GM12874 (cell line): ENCODE data around the gene STAG1.

Experiments used
- CTCF ChIP-seq: IDR thresholded peaks from 2 replicates; pipeline ENCODE4 v1.5.1; 2011; ENCODE audit warnings: low read depth, mild to moderate bottlenecking, control low read depth, low read length, moderate library complexity; ENCODE audit not compliant: insufficient read depth

STAG1 gene

GRCh38 chr3:136751316-136752171, 634 bp downstream of the STAG1 start:
- TF ChIP-seq CTCF, result no peak

DNA sequence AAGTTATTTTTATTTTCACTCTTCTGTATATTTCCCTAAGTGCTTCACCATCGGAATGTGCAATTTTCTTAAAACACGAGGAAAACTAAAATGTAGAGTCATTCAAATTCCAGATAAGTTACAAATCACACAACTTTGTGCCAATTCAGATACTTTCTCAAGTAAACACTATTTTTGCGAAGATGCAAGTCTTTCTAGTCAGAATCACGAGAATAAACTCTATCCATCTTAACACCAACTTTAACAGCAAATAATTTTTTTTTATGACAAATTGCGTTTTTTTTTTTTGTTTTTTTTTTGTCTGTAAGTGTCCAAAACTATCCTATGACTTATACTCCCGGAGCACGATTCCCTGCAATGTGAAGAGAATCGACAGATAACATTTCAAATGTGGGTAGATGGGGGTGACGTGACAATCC, 1.3 kb downstream of the STAG1 start:
- TF ChIP-seq CTCF, result no peak

DNA sequence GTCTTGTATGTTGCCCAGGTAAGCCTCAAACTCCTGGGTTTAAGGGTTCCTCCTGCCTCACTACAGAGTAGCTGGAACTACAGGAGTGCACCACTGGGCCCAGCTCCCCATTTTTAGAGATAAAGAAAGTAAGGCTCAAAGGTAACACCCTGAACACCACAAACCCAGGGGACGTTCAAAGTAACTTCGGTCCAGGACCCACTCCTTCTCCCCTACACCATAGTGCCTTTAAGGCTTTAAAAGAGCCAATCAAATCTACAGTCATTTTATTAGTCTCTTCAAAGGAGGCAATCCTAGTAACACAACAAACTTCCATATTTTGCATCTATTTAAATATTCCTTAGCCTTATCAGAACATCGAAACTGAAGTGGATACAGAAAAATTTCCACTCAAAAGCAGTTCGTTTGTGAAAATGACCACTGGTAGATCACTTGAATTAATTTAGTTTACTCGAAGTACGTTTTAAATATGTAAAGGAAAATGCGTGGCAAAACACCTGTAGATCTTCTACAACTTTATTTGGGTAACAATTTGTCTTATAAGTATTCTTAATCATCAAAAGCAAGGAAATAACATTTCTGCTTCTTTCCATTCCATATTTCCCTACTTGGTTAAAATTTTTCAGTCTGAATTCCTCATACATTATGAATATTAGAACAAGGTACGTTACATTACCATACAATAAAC, 1.8 kb downstream of the STAG1 start:
- TF ChIP-seq CTCF, result no peak

DNA sequence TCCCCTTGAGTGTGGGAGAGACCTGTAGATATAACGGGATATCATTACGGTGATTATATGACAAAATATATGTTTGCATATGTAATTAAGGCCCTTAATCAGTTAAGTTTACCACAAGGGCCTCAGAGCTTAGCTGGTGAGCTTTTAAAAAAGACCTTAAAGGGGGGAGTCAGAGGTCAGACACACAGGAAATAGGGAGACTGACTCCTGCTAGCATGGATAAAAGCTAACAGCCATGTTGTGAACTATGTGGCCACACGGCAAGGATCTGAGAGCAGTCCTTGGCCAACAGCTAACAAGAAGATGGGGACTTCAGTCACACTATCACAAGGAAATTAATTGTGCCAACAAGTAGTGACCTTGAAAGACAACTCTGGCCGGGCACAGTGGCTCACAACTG, 3.1 kb downstream of the STAG1 start:
- no peak for TF ChIP-seq CTCF

GRCh38 chr3:136745916-136746315, 6.3 kb downstream of the STAG1 start:
- TF ChIP-seq CTCF, result no peak

- no peak for TF ChIP-seq CTCF
Measured at GRCh38 chr3:136741063-136741462, 11.1 kb downstream of the STAG1 start.

DNA sequence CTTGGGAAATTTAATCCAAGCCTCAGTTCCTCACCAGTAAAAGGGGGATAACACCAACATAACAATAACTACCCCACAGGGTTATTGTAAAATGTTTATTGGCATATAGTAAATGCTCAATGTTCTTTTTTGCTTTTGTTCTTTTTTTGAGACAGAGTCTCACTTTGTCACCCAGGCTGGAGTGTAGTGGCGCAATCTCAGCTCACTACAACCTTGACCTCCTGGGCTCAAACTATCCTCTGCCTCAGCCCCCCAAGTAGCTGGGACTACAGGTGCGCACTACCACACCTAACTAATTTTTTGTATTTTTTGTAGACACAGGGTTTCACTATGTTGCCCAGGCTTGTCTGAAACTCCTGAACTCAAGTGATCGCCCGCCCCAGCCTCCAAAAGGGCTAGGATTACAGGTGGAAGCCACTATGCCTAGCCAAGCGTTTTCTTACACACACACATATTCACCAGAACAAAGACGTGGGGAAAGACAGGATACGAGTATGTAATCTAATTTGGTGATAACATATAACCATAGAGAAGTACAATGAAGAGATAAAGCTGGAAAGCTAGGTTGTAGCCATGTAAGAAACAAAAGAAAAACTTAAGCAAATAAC, 11.7 kb downstream of the STAG1 start:
- no peak for TF ChIP-seq CTCF
